ENCODE results near the gene BRD1.
A peak's percentile ranks its signal among the peaks of the same experiment; 100 is the strongest.

Gene BRD1

GRCh38 chr22:49726701-49727101, 101.0 kb downstream of the BRD1 start:
- DNase-seq (ENCODE audit: low spot score), result no peak

- DNase-seq (ENCODE audit: low spot score), result no peak
These were observed 101.5 kb downstream of the BRD1 start for GRCh38 chr22:49726022-49726681.

- DNase-seq (ENCODE audit: low spot score), result no peak
These were observed 102.2 kb downstream of the BRD1 start for GRCh38 chr22:49725516-49725915.

- DNase-seq (ENCODE audit: low spot score), result peak; percentile 25
These were observed 102.7 kb downstream of the BRD1 start for GRCh38 chr22:49724893-49725489.

- no peak for DNase-seq (ENCODE audit: low spot score)
These were observed 103.4 kb downstream of the BRD1 start for GRCh38 chr22:49724030-49724892.

GRCh38 chr22:49723478-49724029, 104.1 kb downstream of the BRD1 start:
- no peak for DNase-seq (ENCODE audit: low spot score)
